GM12873 (cell line): ENCODE data around the gene AGAP1.

Experiments used
- TF ChIP-seq, protein P1 (sequence below): IDR thresholded peaks from 2 replicates; pipeline ENCODE4 v1.5.1; 2012; ENCODE audit warnings: low read depth, mild to moderate bottlenecking, moderate library complexity, low read length, control low read depth; ENCODE audit not compliant: insufficient read depth; ENCODE audit errors: missing control alignments

AGAP1 gene

DNA sequence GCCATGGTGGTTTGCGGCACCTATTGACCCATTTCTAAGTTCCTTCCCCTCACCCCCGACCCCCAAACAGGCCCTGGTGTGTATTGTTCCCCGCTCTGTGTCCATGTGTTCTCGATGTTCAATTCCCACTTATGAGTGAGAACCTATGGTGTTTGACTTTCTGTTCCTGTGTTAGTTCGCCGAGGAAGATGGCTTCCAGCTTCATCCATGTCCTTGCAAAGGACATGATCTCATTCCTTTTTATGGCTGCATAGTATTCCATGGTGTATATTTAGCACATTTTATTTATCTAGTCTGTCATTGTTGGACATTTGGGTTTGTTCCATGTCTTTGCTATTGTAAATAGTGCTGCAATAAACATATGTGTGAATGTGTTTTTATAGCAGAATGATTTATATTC, 490.7 kb downstream of the AGAP1 start:
- TF ChIP-seq, protein P1, sequence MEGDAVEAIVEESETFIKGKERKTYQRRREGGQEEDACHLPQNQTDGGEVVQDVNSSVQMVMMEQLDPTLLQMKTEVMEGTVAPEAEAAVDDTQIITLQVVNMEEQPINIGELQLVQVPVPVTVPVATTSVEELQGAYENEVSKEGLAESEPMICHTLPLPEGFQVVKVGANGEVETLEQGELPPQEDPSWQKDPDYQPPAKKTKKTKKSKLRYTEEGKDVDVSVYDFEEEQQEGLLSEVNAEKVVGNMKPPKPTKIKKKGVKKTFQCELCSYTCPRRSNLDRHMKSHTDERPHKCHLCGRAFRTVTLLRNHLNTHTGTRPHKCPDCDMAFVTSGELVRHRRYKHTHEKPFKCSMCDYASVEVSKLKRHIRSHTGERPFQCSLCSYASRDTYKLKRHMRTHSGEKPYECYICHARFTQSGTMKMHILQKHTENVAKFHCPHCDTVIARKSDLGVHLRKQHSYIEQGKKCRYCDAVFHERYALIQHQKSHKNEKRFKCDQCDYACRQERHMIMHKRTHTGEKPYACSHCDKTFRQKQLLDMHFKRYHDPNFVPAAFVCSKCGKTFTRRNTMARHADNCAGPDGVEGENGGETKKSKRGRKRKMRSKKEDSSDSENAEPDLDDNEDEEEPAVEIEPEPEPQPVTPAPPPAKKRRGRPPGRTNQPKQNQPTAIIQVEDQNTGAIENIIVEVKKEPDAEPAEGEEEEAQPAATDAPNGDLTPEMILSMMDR: no peak

DNA sequence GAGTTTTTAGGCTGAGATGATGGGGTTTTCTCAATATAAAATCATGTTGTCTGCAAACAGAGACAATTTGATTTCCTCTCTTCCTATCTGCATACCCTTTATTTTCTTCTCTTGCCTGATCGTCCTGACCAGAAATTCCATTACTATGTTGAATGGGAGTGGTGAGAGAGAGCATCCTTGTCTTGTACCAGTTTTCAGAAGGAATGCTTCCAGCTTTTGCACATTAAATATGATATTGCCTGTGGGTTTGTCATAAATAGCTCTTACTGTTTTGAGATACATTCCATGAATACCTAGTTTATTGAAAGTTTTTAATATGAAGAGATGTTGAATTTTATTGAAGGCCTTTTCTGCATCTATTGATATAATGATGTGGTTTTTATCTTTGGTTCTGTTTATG, 492.5 kb downstream of the AGAP1 start:
- TF ChIP-seq, protein P1: no peak

DNA sequence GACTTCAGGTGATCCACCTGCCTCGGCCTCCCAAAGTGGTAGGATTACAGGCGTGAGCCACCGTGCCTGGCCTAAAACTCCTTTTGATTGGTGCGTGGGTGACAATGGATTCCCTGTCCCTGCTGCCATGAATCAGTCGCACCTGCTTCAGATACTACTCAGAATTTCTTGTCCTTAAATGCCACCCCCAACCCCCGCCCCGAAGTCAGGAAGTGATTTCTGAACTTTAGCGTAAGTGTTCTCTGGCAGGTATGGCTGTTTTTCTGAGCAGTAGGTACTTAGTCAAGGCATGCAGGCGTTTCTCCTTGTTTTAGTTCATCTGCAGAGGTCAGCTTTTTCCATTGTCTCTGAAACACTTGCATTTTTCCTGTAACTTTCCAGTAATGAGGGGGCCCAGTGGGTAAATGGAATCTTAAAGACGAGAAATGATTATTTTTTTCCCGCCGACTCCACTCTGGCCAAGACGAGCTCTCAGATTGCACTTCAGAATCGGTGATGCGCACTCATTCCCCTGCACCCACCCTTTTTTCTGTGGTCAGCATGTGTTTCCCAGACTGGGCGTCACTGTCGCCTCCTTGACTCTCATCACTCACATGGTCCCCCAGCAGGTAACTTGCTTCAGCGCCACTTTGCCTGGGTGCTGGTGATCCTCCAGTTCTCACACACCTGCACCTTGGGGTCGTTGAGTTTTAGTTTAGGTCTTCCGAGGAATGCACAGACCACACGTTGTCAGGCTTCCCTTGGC, 494.6 kb downstream of the AGAP1 start:
- TF ChIP-seq, protein P1: no peak

DNA sequence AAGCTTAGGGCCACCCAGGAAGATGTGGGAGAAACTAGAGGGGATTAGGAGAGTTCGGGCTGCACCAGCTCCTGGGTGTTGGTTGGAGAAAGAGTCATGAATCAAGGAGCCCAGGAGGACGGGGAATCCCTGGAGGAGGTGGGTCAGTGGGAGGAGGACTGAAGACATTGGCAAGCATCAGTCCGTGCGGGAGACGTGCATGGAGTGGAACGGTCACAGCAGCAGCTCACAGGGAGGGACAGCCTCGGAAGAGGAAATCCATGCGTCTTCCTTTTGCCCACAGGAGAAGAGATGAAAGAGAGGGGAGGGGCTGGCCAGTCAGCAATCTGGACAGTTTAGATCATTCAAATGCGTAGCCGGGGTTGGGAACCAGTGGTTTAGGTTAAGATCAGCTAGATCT, 495.7 kb downstream of the AGAP1 start:
- TF ChIP-seq, protein P1: no peak

DNA sequence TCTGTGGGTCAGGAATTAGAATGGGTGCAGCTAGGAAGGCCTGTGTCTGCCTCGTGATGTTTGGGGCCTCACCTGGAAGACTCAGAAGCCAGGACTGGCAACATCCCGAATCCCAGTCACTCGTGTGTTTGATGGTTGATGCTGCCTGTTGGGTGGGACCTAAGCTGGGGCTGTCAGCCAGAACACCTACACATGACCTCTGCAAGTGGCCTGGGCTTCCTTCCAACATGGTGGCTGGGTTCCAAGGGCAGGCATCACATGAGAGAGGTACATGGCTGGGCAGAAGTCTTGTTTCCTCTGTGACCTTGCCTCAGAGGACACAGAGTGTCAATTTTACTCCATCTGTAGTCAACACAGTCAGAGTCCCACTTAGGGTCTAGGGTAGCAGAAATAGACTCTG, 496.5 kb downstream of the AGAP1 start:
- TF ChIP-seq, protein P1: no peak

DNA sequence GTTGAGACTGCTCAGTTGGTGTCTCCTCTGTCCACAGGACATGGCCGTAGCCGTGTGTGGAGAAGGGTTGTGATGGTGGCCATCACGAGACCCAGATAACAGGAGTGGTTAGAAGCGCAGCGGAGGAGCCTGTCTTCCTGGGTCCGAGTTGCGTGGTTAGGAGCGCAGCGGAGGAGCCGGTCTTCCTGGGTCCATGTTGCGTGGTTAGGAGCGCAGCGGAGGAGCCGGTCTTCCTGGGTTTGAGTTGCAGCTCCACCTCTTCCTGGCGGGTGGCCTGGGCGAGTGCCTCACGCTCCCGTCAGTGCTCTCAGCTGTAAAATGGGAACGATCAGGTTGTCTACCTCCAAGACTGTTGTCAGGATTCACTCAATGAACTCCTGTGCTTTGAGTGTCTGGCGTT, 498.2 kb downstream of the AGAP1 start:
- TF ChIP-seq, protein P1: no peak

DNA sequence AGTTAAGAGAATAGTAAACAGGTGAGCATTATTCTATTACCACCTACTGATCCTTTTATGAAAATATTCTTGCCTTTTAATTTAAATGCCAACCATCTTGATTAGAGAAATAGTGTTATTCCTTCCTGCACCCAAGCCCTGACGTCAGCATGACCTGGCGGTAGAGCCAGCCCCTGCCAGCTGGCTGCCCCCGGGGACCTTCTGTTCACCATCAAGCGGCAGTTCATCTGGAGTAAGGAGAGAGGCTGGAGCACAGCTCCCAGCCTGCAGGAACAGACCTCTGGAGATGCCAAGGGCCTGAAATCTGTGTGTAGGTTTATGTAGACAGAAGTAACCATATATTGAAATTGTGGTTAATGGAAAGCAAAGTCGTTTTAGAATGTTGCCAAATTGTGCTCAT, 502.6 kb downstream of the AGAP1 start:
- TF ChIP-seq, protein P1: no peak

DNA sequence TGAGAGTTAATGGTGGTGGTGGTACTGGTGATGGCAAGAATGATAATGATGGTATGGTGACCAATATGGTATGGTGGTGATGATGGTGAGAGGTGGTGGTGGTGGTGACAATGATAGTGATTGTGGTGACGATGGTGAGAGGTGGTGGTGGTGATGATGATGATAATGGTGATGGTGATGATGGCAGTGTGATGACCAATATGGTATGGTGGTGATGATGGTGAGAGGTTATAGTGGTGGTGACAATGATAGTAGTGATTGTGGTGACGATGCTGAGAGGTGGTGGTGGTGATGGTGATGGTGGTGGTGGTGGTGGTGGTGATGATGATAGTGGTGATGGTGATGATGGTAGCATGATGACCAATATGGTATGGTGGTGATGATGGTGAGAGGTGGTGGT, 505.2 kb downstream of the AGAP1 start:
- TF ChIP-seq, protein P1: no peak
